Embryonic facial prominence (tissue), 1 donor: Measurements from ENCODE around the gene TMEM252.

Experiments used
- DNase-seq: peaks from one replicate; pipeline ENCODE4 v3.0.0-alpha.2; 2016; ENCODE audit errors: extremely low spot score

Gene TMEM252

GRCh38 chr9:68498816-68499215 is 41.9 kb downstream of the TMEM252 start:
- DNase-seq: no peak

- no peak for DNase-seq
These were observed 43.1 kb downstream of the TMEM252 start for GRCh38 chr9:68497629-68498028.

- no peak for DNase-seq
These were observed 44.3 kb downstream of the TMEM252 start for GRCh38 chr9:68496356-68496755.

GRCh38 chr9:68495247-68495646 is 45.4 kb downstream of the TMEM252 start:
- DNase-seq: no peak

GRCh38 chr9:68493958-68494577 is 46.6 kb downstream of the TMEM252 start:
- DNase-seq: no peak

- no peak for DNase-seq
These were observed 47.1 kb downstream of the TMEM252 start for GRCh38 chr9:68493541-68493940.

- DNase-seq: no peak
These were observed 47.9 kb downstream of the TMEM252 start for GRCh38 chr9:68492806-68493205.

GRCh38 chr9:68489646-68490045 is 51.0 kb downstream of the TMEM252 start:
- DNase-seq: no peak

GRCh38 chr9:68488126-68488525 is 52.6 kb downstream of the TMEM252 start:
- no peak for DNase-seq
